A549 (cell line): Measurements from ENCODE around the gene BICC1. TPM values are rescaled to one million over a fixed set of nuclear protein-coding genes. Genes with fewer than 3 reads are reported as not detected.

Experiments used
- ATAC-seq, 2 experiments: fragments of 200-7000 bp in 1 of 2; fragments of >200 bp in 1 of 2; cut with Nextera tagmentation in 1 of 2; cut with Tn5 transposase in 1 of 2; 3 replicates each; pipeline versions ENCODE4 v1.8.0 to v1.9.1; 2018 to 2020; ENCODE audit warnings: mild to moderate bottlenecking in 1 of 2, moderate library complexity in 1 of 2
- CTCF ChIA-PET: fragments of 300-600 bp; sonication (Branson Sonifier 250); formaldehyde crosslinking; extraction: SDS; loops from one replicate; lab custom pipeline; 2021; ENCODE audit warnings: antibody characterized with exemption, inconsistent platforms; lab: Yijun Ruan, JAX
- POLR2A ChIA-PET: fragments of 350-600 bp; formaldehyde crosslinking; extraction: SDS; loops from one replicate; lab custom pipeline; 2021; ENCODE audit warnings: antibody characterized with exemption, inconsistent platforms; lab: Yijun Ruan, JAX
- DNase-seq, 2 experiments: peaks; one replicate each; pipeline versions ENCODE4 v3.0.0 to v3.0.0-alpha.2; 2011 to 2016; ENCODE audit warnings: low read depth in 1 of 2, low spot score in 1 of 2
- FAIRE-seq: peaks from 2 replicates; lab custom pipeline; 2011; peaks lifted over from hg19 to GRCh38; lab: Jason Lieb, UNC
- H3K27ac ChIP-seq, 2 experiments: fragments of >200 bp; sonication (Bioruptor Twin); formaldehyde crosslinking; 3 replicates each; pipeline ENCODE4 v1.5.1; 2016 to 2017
- H3K4me1 ChIP-seq: fragments of >200 bp; sonication (Bioruptor Twin); formaldehyde crosslinking; 3 replicates; pipeline ENCODE4 v1.6.1; 2016
- H3K4me2 ChIP-seq: fragments of >200 bp; sonication (Bioruptor Twin); formaldehyde crosslinking; 3 replicates; pipeline ENCODE4 v1.6.1; 2016
- H3K4me3 ChIP-seq: fragments of >200 bp; sonication (Bioruptor Twin); formaldehyde crosslinking; 3 replicates; pipeline ENCODE4 v1.5.1; 2016
- H3K9me3 ChIP-seq: fragments of >200 bp; sonication (Bioruptor Twin); formaldehyde crosslinking; 3 replicates; pipeline ENCODE4 v1.6.1; 2016
- CEBPB ChIP-seq, 2 experiments: fragments of >200 bp in 1 of 2; sonication (Bioruptor Twin) in 1 of 2; formaldehyde crosslinking in 1 of 2; IDR thresholded peaks; 2 replicates each; pipeline ENCODE4 v1.6.1; 2012 to 2016
- CHD4 ChIP-seq: fragments of 200-600 bp; sonication (generic); IDR thresholded peaks from 2 replicates; pipeline ENCODE4 v1.6.1; 2016; ENCODE audit warnings: antibody characterized with exemption, mild to moderate bottlenecking, borderline replicate concordance
- EHMT2 ChIP-seq: fragments of 200-600 bp; sonication (generic); IDR thresholded peaks from 2 replicates; pipeline ENCODE4 v1.6.1; 2016; ENCODE audit warnings: antibody characterized with exemption, low read depth, mild to moderate bottlenecking, moderate library complexity
- EP300 ChIP-seq, 2 experiments: fragments of >200 bp; sonication (Bioruptor Twin); formaldehyde crosslinking; IDR thresholded peaks; 2 replicates in 1 of 2; 3 replicates in 1 of 2; pipeline ENCODE4 v1.6.1; 2016 to 2017
- FOSL2 ChIP-seq, 2 experiments: fragments of 450-650 bp in 1 of 2; fragments of >200 bp in 1 of 2; sonication (Bioruptor Twin) in 1 of 2; formaldehyde crosslinking; IDR thresholded peaks; 2 replicates each; pipeline versions ENCODE4 v1.5.0 to v1.6.1; 2016 to 2020; ENCODE audit warnings: mild to moderate bottlenecking in 1 of 2, moderate library complexity in 1 of 2
- GATA3 ChIP-seq: IDR thresholded peaks from 2 replicates; pipeline ENCODE4 v1.6.1; 2012; ENCODE audit warnings: borderline replicate concordance
- HDAC2 ChIP-seq: fragments of 200-600 bp; sonication (generic); IDR thresholded peaks from 2 replicates; pipeline ENCODE4 v1.6.1; 2016
- HEYL ChIP-seq: fragments of 250-450 bp; sonication (Bioruptor Pico); IDR thresholded peaks from 2 replicates; pipeline ENCODE4 v1.8.0; 2021; ENCODE audit warnings: mild to moderate bottlenecking, moderate library complexity
- HOXB13 ChIP-seq: fragments of 250-450 bp; sonication (Bioruptor Pico); IDR thresholded peaks from 2 replicates; pipeline ENCODE4 v1.5.0; 2020; ENCODE audit warnings: low read depth, mild to moderate bottlenecking, moderate library complexity
- HOXB5 ChIP-seq: fragments of 250-450 bp; sonication (Bioruptor Pico); IDR thresholded peaks from 2 replicates; pipeline ENCODE4 v1.5.0; 2020; ENCODE audit warnings: mild to moderate bottlenecking, moderate library complexity
- JUN ChIP-seq, 2 experiments: fragments of >200 bp; sonication (Bioruptor Twin); formaldehyde crosslinking; IDR thresholded peaks; 2 replicates in 1 of 2; 3 replicates in 1 of 2; pipeline ENCODE4 v1.6.1; 2016 to 2017
- JUNB ChIP-seq: fragments of >200 bp; sonication (Bioruptor Twin); formaldehyde crosslinking; IDR thresholded peaks from 2 replicates; pipeline ENCODE4 v1.6.1; 2016
- KDM1A ChIP-seq: fragments of 200-600 bp; sonication (generic); IDR thresholded peaks from 2 replicates; pipeline ENCODE4 v1.6.1; 2016; ENCODE audit warnings: low read depth, mild to moderate bottlenecking
- KDM5A ChIP-seq: fragments of 200-600 bp; sonication (generic); IDR thresholded peaks from 2 replicates; pipeline ENCODE4 v1.6.1; 2016; ENCODE audit warnings: antibody characterized with exemption, mild to moderate bottlenecking
- MAZ ChIP-seq: fragments of 150-350 bp; IDR thresholded peaks from 2 replicates; pipeline ENCODE4 v1.6.1; 2014; ENCODE audit warnings: antibody characterized with exemption, low read depth, low read length, borderline replicate concordance
- MYC ChIP-seq: IDR thresholded peaks from 2 replicates; pipeline ENCODE4 v1.6.1; 2012; ENCODE audit warnings: mild to moderate bottlenecking, inconsistent platforms, low read length, improper control_type of control experiment, borderline replicate concordance
- PHF8 ChIP-seq: fragments of 200-600 bp; sonication (generic); IDR thresholded peaks from 2 replicates; pipeline ENCODE4 v1.6.1; 2016; ENCODE audit warnings: low read depth, mild to moderate bottlenecking, antibody characterized with exemption, moderate library complexity, borderline replicate concordance
- RARB ChIP-seq: fragments of 250-450 bp; sonication (Bioruptor Pico); IDR thresholded peaks from 2 replicates; pipeline ENCODE4 v1.8.0; 2021; ENCODE audit warnings: mild to moderate bottlenecking, moderate library complexity
- SMC3 ChIP-seq: fragments of >200 bp; sonication (Bioruptor Twin); formaldehyde crosslinking; IDR thresholded peaks from 3 replicates; pipeline ENCODE4 v1.6.1; 2018; ENCODE audit warnings: inconsistent platforms
- ZFP36 ChIP-seq: fragments of 450-650 bp; IDR thresholded peaks from 2 replicates; pipeline ENCODE4 v1.6.1; 2014; ENCODE audit warnings: borderline replicate concordance; ENCODE audit not compliant: partially characterized antibody
- WGBS: methylation state at CpG from one replicate; pipeline ENCODE4 v1.1.6; 2017; ENCODE audit errors: missing lambda C conversion rate; 5-methylcytosine and 5-hydroxymethylcytosine counted together
- polyA plus RNA-seq, 4 experiments: library from polyadenylated mRNA; depleted of rRNA in 3 of 4; stranded (reverse); fragments of >200 nt; fragmentation: RNase III in 1 of 4; extraction: RNeasy Plus Mini Kit Qiagen cat#74134 plus additional on column Dnase treatment in 1 of 4; gene quantifications; 2 replicates in 3 of 4; 3 replicates in 1 of 4; pipeline ENCODE4 v1.2.3, GENCODE V29; 2011 to 2017
- TF ChIP-seq, protein P1 (sequence below): fragments of 450-650 bp; IDR thresholded peaks from 2 replicates; pipeline ENCODE4 v1.6.1; 2014; ENCODE audit warnings: antibody characterized with exemption
- TF ChIP-seq, protein P2 (sequence below): fragments of >200 bp; sonication (Bioruptor Twin); formaldehyde crosslinking; IDR thresholded peaks from 3 replicates; pipeline ENCODE4 v1.5.1; 2016
- TF ChIP-seq, protein P3 (sequence below): fragments of >200 bp; sonication (Bioruptor Twin); formaldehyde crosslinking; IDR thresholded peaks from 3 replicates; pipeline ENCODE4 v1.6.1; 2016
- TF ChIP-seq, protein P4 (sequence below): fragments of 200-600 bp; sonication (generic); IDR thresholded peaks from 2 replicates; pipeline ENCODE4 v1.6.1; 2016; ENCODE audit warnings: antibody characterized with exemption, mild to moderate bottlenecking, moderate library complexity
- TF ChIP-seq, protein P5 (sequence below): IDR thresholded peaks from 2 replicates; pipeline ENCODE4 v1.6.1; 2012

Gene BICC1
- polyA plus RNA-seq, 2 of the 4 experiments (the other 2 are of a cell fraction): 36.9 to 56.8 TPM

DNA sequence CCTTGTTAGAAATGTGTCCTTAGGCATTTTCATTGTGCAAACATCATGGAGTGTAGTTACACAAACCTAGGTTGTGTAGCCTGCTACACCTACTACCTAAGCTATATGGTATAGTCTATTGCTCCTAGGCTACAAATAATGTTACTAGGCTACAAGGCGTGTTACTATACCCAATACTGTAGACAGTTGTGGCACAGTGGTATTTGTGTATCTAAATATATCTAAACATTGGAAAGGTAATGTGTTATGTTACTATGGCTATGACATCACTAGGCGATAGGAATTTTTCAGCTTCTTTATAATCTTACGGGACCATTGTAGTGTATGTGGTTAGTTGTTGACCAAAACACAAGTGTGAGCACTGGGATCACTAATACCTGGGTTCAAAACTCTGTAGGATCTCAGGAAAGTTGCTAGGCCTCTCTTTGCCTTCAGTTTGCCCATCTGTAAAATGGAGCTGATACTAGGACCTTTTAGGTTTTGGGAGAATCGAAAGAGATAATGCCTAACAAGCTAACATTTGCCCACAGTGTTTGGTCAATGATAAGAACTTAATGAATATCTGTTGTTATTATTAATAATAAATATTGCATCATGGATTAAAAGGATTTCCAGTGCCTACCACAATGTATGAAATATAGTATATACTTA is 2.7 kb downstream of the BICC1 start:
- no peaks in the 10 kb centered on the region for H3K9me3 ChIP-seq
- DNase-seq: peak in 1 of 2 experiments; percentile 66
- H3K4me2 ChIP-seq: peak overlapping the region; percentile 85
- WGBS: 20% methylated on average over 4 of the region's 4 CpGs
- H3K4me3 ChIP-seq: peak overlapping the region; percentile 69
- peak; percentile 77 for FAIRE-seq
- ChIA-PET CTCF (interaction anchor here (1.1 to 4.4 kb wide), 4 partner anchors 35 to 216 kb away, joined by 3 to 25 read pairs (median 9); no protein-coding TSS in a partner anchor), POLR2A (interaction anchor here (3.9 kb wide), 1 partner anchor 124 kb away, joined by 34 read pairs; no protein-coding TSS in a partner anchor)
- ATAC-seq: peak in 1 of 2 experiments; percentile 19; a peak in 3 of 6 replicates
- peak in 1 of 2 experiments; percentile 13; a peak in 2 of 5 replicates for TF ChIP-seq JUN (IDR thresholded peaks at IDR 0.05)
- peak; percentile 96 for TF ChIP-seq HDAC2
- peak; percentile 93 for TF ChIP-seq KDM1A
- TF ChIP-seq CHD4: peak; percentile 89; the same call in 1 of the 2 replicates
- peak; percentile 52; the same call in 1 of the 2 replicates for TF ChIP-seq RARB (CRISPR knock-in tag)
- TF ChIP-seq, protein P1, sequence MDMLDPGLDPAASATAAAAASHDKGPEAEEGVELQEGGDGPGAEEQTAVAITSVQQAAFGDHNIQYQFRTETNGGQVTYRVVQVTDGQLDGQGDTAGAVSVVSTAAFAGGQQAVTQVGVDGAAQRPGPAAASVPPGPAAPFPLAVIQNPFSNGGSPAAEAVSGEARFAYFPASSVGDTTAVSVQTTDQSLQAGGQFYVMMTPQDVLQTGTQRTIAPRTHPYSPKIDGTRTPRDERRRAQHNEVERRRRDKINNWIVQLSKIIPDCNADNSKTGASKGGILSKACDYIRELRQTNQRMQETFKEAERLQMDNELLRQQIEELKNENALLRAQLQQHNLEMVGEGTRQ: no peak
- peaks cover 41% of the 10 kb centered on the region for H3K4me1 ChIP-seq
- peak overlapping the region; percentile 91 to 99 for H3K27ac ChIP-seq

DNA sequence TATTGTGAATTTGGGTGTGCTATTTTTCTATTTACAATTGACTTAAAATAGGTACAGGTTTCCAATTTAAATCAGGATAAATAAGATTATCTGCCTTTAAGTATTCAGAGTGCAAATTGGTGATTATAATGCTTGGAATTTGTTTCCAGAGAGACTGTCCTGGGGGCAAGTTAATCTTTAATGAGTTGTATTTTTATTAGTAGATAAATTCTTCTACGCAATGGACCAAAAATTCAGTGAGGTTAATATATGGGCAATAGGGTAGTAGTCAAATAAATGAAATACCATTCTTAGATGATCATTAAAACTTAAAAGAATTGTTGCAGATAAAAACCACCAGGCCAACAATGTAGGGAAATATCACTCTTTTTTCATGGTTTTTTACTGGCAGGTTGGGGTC is 3.4 kb downstream of the BICC1 start:
- peak; percentile 93 for FAIRE-seq
- 0% methylated on average over 1 of the region's 1 CpG for WGBS
- no peak for ATAC-seq
- DNase-seq: peak in 1 of 2 experiments; percentile 79
- Histone ChIP-seq H3K4me1 (peaks cover 41% of the 10 kb centered on the region), H3K27ac (peak overlapping the region; percentile 84 to 91; a peak in 5 of 6 replicates), H3K9me3 (peaks cover 5% of the 10 kb centered on the region), H3K4me2 (peak overlapping the region; percentile 85), H3K4me3 (peak overlapping the region; percentile 69)
- ChIA-PET CTCF (interaction anchor here (4.4 kb wide), 1 partner anchor 101 kb away, joined by 25 read pairs; no protein-coding TSS in a partner anchor), POLR2A (interaction anchor here (3.9 kb wide), 1 partner anchor 123 kb away, joined by 34 read pairs; no protein-coding TSS in a partner anchor)
- TF ChIP-seq PHF8: no peak
- peak; percentile 89 for TF ChIP-seq JUNB
- no peak for TF ChIP-seq MAZ
- TF ChIP-seq, protein P2, sequence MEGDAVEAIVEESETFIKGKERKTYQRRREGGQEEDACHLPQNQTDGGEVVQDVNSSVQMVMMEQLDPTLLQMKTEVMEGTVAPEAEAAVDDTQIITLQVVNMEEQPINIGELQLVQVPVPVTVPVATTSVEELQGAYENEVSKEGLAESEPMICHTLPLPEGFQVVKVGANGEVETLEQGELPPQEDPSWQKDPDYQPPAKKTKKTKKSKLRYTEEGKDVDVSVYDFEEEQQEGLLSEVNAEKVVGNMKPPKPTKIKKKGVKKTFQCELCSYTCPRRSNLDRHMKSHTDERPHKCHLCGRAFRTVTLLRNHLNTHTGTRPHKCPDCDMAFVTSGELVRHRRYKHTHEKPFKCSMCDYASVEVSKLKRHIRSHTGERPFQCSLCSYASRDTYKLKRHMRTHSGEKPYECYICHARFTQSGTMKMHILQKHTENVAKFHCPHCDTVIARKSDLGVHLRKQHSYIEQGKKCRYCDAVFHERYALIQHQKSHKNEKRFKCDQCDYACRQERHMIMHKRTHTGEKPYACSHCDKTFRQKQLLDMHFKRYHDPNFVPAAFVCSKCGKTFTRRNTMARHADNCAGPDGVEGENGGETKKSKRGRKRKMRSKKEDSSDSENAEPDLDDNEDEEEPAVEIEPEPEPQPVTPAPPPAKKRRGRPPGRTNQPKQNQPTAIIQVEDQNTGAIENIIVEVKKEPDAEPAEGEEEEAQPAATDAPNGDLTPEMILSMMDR: no peak
- TF ChIP-seq CEBPB (IDR thresholded peaks at IDR 0.05): peak; percentile 60 to 80; a peak in 2 of 4 replicates
- TF ChIP-seq, protein P3, sequence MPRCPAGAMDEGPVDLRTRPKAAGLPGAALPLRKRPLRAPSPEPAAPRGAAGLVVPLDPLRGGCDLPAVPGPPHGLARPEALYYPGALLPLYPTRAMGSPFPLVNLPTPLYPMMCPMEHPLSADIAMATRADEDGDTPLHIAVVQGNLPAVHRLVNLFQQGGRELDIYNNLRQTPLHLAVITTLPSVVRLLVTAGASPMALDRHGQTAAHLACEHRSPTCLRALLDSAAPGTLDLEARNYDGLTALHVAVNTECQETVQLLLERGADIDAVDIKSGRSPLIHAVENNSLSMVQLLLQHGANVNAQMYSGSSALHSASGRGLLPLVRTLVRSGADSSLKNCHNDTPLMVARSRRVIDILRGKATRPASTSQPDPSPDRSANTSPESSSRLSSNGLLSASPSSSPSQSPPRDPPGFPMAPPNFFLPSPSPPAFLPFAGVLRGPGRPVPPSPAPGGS: peak; percentile 82; the same call in 2 of the 3 replicates
- no peak for TF ChIP-seq HEYL (CRISPR knock-in tag)
- no peak for TF ChIP-seq ZFP36
- TF ChIP-seq CHD4: no peak
- peak; percentile 55 for TF ChIP-seq FOSL2 (IDR thresholded peaks at IDR 0.05)
- TF ChIP-seq FOSL2 (CRISPR knock-in tag; IDR thresholded peaks at IDR 0.05): peak; percentile 90
- 0 out of 3 replicates have a peak, but pooled peaks have one; percentile 33 for TF ChIP-seq SMC3
- TF ChIP-seq HOXB5 (CRISPR knock-in tag): no peak
- TF ChIP-seq, protein P4, sequence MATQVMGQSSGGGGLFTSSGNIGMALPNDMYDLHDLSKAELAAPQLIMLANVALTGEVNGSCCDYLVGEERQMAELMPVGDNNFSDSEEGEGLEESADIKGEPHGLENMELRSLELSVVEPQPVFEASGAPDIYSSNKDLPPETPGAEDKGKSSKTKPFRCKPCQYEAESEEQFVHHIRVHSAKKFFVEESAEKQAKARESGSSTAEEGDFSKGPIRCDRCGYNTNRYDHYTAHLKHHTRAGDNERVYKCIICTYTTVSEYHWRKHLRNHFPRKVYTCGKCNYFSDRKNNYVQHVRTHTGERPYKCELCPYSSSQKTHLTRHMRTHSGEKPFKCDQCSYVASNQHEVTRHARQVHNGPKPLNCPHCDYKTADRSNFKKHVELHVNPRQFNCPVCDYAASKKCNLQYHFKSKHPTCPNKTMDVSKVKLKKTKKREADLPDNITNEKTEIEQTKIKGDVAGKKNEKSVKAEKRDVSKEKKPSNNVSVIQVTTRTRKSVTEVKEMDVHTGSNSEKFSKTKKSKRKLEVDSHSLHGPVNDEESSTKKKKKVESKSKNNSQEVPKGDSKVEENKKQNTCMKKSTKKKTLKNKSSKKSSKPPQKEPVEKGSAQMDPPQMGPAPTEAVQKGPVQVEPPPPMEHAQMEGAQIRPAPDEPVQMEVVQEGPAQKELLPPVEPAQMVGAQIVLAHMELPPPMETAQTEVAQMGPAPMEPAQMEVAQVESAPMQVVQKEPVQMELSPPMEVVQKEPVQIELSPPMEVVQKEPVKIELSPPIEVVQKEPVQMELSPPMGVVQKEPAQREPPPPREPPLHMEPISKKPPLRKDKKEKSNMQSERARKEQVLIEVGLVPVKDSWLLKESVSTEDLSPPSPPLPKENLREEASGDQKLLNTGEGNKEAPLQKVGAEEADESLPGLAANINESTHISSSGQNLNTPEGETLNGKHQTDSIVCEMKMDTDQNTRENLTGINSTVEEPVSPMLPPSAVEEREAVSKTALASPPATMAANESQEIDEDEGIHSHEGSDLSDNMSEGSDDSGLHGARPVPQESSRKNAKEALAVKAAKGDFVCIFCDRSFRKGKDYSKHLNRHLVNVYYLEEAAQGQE: no peak
- no peak for TF ChIP-seq KDM1A
- no peak for TF ChIP-seq MYC
- peak; percentile 93 for TF ChIP-seq GATA3
- TF ChIP-seq HOXB13: no peak
- no peak for TF ChIP-seq KDM5A
- TF ChIP-seq EHMT2: no peak
- TF ChIP-seq JUN (IDR thresholded peaks at IDR 0.05): peak; percentile 34 to 83; a peak in 3 of 5 replicates
- TF ChIP-seq, protein P5, sequence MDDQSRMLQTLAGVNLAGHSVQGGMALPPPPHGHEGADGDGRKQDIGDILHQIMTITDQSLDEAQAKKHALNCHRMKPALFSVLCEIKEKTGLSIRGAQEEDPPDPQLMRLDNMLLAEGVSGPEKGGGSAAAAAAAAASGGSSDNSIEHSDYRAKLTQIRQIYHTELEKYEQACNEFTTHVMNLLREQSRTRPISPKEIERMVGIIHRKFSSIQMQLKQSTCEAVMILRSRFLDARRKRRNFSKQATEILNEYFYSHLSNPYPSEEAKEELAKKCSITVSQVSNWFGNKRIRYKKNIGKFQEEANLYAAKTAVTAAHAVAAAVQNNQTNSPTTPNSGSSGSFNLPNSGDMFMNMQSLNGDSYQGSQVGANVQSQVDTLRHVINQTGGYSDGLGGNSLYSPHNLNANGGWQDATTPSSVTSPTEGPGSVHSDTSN: no peak
- peak; percentile 82 to 92; a peak in 4 of 5 replicates for TF ChIP-seq EP300 (IDR thresholded peaks at IDR 0.05)
